ENCODE measurements around the gene KLHL2. TPM values are rescaled to one million over a fixed set of nuclear protein-coding genes. Genes with fewer than 3 reads are reported as not detected.

Gene KLHL2
- total RNA-seq, 1 donor from 2014 or later = 16.0 TPM

DNA sequence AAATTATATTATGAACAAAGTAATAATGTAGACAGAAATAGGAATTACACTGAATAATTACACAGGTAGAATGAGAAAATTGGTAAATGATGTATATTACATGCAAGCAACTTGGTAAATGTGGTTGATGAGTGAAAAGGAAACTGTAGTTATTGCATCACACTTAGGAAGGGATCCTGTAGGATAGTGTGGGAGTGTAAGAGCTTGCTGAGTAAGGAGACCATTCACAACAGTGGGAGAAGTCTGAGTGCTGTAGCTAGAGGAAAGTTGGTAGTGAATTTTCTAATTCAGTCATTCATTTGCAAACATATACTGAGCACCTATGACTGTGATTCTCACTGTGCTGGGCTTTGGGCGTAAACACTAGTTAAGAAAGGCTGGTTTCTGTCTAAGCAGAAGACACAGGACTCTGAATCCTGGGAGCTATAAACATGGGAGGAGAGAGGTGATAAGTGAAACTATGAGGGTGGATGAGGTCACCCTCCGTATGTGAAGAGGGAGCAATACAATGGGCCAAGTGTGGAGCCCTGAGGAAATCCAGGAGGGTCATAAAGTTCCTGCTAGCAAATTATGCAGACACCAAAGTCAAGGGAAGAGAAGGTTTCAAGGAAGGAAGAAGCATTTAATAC is 157.2 kb downstream of the KLHL2 start:
- TF ChIP-seq, protein P1, sequence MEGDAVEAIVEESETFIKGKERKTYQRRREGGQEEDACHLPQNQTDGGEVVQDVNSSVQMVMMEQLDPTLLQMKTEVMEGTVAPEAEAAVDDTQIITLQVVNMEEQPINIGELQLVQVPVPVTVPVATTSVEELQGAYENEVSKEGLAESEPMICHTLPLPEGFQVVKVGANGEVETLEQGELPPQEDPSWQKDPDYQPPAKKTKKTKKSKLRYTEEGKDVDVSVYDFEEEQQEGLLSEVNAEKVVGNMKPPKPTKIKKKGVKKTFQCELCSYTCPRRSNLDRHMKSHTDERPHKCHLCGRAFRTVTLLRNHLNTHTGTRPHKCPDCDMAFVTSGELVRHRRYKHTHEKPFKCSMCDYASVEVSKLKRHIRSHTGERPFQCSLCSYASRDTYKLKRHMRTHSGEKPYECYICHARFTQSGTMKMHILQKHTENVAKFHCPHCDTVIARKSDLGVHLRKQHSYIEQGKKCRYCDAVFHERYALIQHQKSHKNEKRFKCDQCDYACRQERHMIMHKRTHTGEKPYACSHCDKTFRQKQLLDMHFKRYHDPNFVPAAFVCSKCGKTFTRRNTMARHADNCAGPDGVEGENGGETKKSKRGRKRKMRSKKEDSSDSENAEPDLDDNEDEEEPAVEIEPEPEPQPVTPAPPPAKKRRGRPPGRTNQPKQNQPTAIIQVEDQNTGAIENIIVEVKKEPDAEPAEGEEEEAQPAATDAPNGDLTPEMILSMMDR (IDR thresholded peaks at IDR 0.05) = no peak
- Mint-ChIP-seq H3K36me3 (ENCODE audit: low read depth) (no peaks in the 10 kb centered on the region), H3K27me3 (ENCODE audit: low read depth) (no peaks in the 10 kb centered on the region), H3K4me1 (ENCODE audit: low read depth) (peaks cover 10% of the 10 kb centered on the region), H3K27ac (ENCODE audit: unreplicated experiment) (no peak overlapping the region), H3K4me3 (ENCODE audit: unreplicated experiment) (no peak overlapping the region), H3K9me3 (ENCODE audit: low read depth) (no peaks in the 10 kb centered on the region)
- DNase-seq (ENCODE audit: low spot score) = no peak

DNA sequence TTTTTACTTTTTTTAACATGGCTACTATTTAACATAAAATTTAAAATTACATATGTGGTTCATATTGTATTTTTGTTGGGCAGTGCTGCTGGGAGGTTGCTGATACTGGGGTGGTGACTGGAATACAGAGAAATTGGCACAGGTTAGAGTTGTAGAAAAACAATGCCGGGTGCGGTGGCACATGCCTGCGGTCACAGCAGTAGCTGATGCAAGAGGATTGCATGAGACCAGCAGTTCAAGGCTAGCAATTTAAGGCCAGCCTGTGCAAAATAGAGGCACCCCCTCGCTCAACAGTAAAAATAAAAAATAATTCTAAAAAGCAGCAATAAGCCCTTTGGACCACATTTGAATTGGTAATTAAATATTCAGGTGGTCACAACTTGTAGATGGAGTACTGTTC is 159.7 kb downstream of the KLHL2 start:
- no peaks in the 10 kb centered on the region for H3K36me3 Mint-ChIP-seq (ENCODE audit: low read depth)
- H3K4me1 Mint-ChIP-seq (ENCODE audit: low read depth) = no peaks in the 10 kb centered on the region
- TF ChIP-seq, protein P1 (IDR thresholded peaks at IDR 0.05) = no peak
- H3K9me3 Mint-ChIP-seq (ENCODE audit: low read depth) = no peaks in the 10 kb centered on the region
- H3K27ac Mint-ChIP-seq (ENCODE audit: unreplicated experiment) = no peak overlapping the region
- H3K27me3 Mint-ChIP-seq (ENCODE audit: low read depth) = no peaks in the 10 kb centered on the region
- DNase-seq (ENCODE audit: low spot score) = no peak
- no peak overlapping the region for H3K4me3 Mint-ChIP-seq (ENCODE audit: unreplicated experiment)

DNA sequence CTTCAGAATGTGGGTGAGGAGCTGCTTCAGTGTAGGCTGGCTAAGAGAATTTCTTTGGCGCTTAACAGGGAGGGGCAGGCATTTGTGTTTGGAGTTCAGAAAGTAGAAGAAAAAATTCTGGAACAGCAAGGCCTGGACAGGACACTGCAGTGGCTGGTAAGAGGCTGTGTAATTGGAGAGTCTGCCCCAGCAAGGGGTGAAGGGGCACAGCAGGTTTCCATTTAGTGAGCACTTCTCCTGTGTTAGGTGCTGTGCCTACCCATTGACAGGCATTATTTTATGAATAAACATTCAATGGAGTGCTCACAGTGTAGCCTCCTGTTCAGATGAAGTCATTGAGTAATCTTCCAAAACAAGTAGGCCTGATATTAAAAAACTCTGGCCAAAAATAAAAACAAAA is 160.8 kb downstream of the KLHL2 start:
- H3K27me3 Mint-ChIP-seq (ENCODE audit: low read depth) = no peaks in the 10 kb centered on the region
- TF ChIP-seq, protein P1 (IDR thresholded peaks at IDR 0.05) = no peak
- no peak overlapping the region for H3K4me3 Mint-ChIP-seq (ENCODE audit: unreplicated experiment)
- no peaks in the 10 kb centered on the region for H3K9me3 Mint-ChIP-seq (ENCODE audit: low read depth)
- no peaks in the 10 kb centered on the region for H3K36me3 Mint-ChIP-seq (ENCODE audit: low read depth)
- no peaks in the 10 kb centered on the region for H3K4me1 Mint-ChIP-seq (ENCODE audit: low read depth)
- no peak overlapping the region for H3K27ac Mint-ChIP-seq (ENCODE audit: unreplicated experiment)
- DNase-seq (ENCODE audit: low spot score) = no peak

DNA sequence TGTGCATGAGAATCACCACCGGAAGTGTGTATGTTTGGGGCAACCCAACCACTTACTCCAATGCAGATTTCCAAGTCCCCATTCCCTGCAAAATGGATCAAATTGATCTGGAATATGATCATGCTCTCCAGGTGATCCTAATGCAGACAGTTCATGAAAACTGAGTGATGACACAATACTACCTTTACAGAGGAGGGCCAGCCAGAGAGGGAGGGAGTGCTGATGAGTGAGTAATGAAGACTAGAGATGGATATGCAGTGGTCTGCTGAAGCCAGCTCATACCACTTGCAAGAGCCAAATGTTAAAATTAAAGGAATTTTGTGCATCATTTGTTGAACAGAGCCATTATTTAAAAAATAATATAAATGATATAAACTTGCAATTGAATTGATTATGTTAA is 161.2 kb downstream of the KLHL2 start:
- Mint-ChIP-seq H3K27me3 (ENCODE audit: low read depth) (no peaks in the 10 kb centered on the region), H3K4me3 (ENCODE audit: unreplicated experiment) (no peak overlapping the region), H3K27ac (ENCODE audit: unreplicated experiment) (no peak overlapping the region), H3K36me3 (ENCODE audit: low read depth) (no peaks in the 10 kb centered on the region), H3K4me1 (ENCODE audit: low read depth) (no peaks in the 10 kb centered on the region), H3K9me3 (ENCODE audit: low read depth) (no peaks in the 10 kb centered on the region)
- DNase-seq (ENCODE audit: low spot score) = no peak
- TF ChIP-seq, protein P1 (IDR thresholded peaks at IDR 0.05) = no peak

DNA sequence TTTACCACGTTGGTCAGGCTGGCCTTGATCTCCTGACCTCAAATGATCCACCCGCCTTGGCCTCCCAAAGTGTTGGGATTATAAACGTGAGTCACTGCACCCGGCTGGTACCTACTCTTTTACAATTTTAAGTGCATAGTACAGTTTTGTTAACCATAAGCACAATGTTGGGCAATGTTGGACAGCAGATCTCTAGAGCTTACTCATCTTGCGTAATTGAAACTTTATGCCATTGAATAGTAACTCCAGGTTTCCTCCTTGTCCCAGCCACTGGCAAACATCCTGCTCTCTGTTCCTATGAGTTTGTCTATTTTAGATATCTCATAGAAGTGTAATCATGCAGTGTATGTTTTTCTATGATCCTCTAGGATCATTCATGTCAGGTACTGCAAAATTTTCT is 162.2 kb downstream of the KLHL2 start:
- H3K4me3 Mint-ChIP-seq (ENCODE audit: unreplicated experiment) = no peak overlapping the region
- TF ChIP-seq, protein P1 (IDR thresholded peaks at IDR 0.05) = no peak
- DNase-seq (ENCODE audit: low spot score) = no peak

More for the DNA sequence above, 162.2 kb downstream of the KLHL2 start:
- H3K9me3 Mint-ChIP-seq (ENCODE audit: low read depth) = no peaks in the 10 kb centered on the region
- H3K36me3 Mint-ChIP-seq (ENCODE audit: low read depth) = no peaks in the 10 kb centered on the region
- no peaks in the 10 kb centered on the region for H3K27me3 Mint-ChIP-seq (ENCODE audit: low read depth)
- no peak overlapping the region for H3K27ac Mint-ChIP-seq (ENCODE audit: unreplicated experiment)
- no peaks in the 10 kb centered on the region for H3K4me1 Mint-ChIP-seq (ENCODE audit: low read depth)

Data from chondrocyte (in vitro differentiated cells).